ENCODE results near the gene CRTC2.
"Not testable (repeated sequence)": the region's sequence is repeated elsewhere in the genome, so short reads cannot be mapped to it uniquely, and the experiment has no call there.

DNA sequence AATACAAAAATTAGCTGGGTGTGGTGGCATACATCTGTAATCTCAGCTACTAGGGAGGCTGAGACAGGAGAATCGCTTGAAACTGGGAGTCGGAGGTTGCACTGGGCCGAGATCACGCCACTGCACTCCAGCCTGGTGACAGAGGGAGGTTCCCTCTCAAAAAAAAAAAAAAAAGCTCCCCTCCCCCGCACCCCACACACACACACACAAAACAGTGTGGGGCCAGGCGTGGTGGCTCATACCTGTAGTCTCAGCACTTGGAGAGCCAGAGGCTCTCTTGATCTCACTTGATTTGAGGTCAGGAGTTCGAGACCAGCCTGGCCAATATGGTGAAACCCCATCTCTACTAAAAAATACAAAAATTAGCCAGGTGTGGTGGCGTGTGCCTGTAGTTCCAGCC, 52.5 kb downstream of the CRTC2 start:
- TF ChIP-seq, protein P1, sequence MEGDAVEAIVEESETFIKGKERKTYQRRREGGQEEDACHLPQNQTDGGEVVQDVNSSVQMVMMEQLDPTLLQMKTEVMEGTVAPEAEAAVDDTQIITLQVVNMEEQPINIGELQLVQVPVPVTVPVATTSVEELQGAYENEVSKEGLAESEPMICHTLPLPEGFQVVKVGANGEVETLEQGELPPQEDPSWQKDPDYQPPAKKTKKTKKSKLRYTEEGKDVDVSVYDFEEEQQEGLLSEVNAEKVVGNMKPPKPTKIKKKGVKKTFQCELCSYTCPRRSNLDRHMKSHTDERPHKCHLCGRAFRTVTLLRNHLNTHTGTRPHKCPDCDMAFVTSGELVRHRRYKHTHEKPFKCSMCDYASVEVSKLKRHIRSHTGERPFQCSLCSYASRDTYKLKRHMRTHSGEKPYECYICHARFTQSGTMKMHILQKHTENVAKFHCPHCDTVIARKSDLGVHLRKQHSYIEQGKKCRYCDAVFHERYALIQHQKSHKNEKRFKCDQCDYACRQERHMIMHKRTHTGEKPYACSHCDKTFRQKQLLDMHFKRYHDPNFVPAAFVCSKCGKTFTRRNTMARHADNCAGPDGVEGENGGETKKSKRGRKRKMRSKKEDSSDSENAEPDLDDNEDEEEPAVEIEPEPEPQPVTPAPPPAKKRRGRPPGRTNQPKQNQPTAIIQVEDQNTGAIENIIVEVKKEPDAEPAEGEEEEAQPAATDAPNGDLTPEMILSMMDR (IDR thresholded peaks at IDR 0.05), result not testable (repeated sequence)
- TF ChIP-seq POLR2A (IDR thresholded peaks at IDR 0.05), result not testable (repeated sequence)
